Measurements from ENCODE around the gene ACAA2.

The ACAA2 gene

DNA sequence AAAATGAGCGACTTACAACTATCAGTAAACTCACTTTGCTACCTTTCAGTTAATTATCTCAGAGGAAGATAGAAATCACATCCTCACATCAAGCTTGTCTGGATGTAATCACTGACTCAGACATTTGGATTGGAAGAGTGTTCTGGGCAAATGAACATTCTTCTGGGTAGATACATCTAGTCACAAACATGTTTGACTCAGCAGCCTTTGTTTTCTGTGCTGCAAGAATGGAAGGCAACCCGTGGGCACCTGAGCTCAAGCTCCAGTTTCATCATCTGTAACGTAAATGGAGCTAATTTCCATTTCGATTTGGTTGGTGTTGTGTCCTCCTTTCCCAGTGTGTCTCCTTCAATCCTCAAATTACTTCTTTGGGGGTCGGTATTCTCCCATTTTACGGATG, 58.5 kb downstream of the ACAA2 start:
- TF ChIP-seq, protein P1, sequence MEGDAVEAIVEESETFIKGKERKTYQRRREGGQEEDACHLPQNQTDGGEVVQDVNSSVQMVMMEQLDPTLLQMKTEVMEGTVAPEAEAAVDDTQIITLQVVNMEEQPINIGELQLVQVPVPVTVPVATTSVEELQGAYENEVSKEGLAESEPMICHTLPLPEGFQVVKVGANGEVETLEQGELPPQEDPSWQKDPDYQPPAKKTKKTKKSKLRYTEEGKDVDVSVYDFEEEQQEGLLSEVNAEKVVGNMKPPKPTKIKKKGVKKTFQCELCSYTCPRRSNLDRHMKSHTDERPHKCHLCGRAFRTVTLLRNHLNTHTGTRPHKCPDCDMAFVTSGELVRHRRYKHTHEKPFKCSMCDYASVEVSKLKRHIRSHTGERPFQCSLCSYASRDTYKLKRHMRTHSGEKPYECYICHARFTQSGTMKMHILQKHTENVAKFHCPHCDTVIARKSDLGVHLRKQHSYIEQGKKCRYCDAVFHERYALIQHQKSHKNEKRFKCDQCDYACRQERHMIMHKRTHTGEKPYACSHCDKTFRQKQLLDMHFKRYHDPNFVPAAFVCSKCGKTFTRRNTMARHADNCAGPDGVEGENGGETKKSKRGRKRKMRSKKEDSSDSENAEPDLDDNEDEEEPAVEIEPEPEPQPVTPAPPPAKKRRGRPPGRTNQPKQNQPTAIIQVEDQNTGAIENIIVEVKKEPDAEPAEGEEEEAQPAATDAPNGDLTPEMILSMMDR (IDR thresholded peaks at IDR 0.05; ENCODE audit: low read depth, low read length, missing control alignments) = no peak
- in situ Hi-C loops (cut with HindIII; ENCODE audit: low sequenced_read_pairs) = no loop called here
- DNase-seq (ENCODE audit: low read depth) = no peak

DNA sequence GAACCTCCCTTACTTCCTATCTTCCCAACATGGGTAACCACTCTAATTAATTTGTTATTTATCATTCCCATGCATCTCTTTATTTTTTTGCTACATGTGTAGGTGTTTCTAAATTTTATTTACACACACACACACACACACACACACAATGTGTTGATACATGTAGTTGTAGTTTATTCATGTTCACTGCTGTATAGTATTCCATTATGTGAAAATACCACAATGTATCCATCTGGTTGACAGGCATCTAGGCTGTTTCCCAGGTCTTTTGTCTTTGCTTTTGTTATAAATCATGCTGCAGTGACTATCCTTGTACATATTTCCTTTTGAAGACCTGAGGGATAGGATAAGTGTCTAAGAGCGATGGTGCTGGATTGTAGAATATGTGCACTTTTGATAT, 59.7 kb downstream of the ACAA2 start:
- in situ Hi-C loops (cut with HindIII; ENCODE audit: low sequenced_read_pairs) = no loop called here
- TF ChIP-seq, protein P1 (IDR thresholded peaks at IDR 0.05; ENCODE audit: low read depth, low read length, missing control alignments) = no peak
- no peak for DNase-seq (ENCODE audit: low read depth)
- no peak overlapping the region for H3K4me3 ChIP-seq (ENCODE audit: low read depth, low read length)

More for the DNA sequence above, 58.5 kb downstream of the ACAA2 start:
- no peak overlapping the region for H3K4me3 ChIP-seq (ENCODE audit: low read depth, low read length)

DNA sequence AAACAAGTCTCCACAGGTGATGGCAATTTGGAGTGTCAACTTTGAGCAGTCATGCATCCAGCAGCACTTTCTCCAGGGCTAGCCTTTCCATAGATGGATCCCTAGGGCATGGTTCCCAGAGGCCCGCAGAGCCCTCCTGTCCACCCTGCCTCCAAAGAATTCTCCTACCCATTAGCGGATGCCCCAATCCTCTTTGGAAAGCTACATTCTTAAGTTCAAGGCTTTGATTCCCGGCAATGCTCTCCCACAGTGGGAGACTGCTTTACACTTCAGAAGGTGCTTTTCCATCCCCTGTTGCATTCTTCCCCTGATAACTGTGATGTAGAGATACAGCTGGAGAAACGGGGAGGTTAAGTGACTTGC, 61.3 kb downstream of the ACAA2 start:
- DNase-seq (ENCODE audit: low read depth) = no peak
- H3K4me3 ChIP-seq (ENCODE audit: low read depth, low read length) = no peak overlapping the region
- TF ChIP-seq, protein P1 (IDR thresholded peaks at IDR 0.05; ENCODE audit: low read depth, low read length, missing control alignments) = no peak
- in situ Hi-C loops (cut with HindIII; ENCODE audit: low sequenced_read_pairs) = no loop called here

DNA sequence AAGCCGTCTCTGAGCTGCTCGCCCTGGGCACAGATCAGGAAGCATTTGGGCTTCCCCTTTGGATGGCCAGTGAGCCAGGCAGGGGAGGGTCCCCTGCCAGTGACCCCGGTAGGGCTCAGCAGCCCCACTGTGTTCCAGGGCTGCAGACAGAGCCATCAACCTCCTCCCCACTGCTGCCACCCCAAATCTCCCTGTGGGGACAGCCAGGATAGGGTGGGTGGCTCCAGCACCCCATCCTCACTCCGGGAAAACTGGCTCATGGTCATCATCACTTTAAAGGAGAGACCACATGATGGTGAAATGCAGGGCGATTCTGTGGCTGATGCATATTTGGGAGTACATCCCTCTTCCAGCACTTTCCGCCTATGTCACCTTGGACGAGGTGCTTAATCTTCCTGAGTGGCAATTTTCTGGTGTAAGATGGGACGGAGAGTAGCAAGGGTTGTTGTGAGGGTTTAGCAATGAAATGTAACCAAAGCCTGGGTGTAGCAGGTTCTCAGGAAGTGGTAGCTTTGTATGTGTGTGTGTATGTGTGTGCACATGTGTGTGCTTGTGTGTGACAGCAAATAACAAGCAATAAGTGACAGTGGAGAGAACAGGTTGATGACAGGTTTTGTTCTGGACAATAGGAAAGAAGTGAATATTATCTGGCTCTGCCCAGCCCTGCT, 61.8 kb downstream of the ACAA2 start:
- H3K4me3 ChIP-seq (ENCODE audit: low read depth, low read length) = no peak overlapping the region
- DNase-seq (ENCODE audit: low read depth) = no peak
- TF ChIP-seq, protein P1 (IDR thresholded peaks at IDR 0.05; ENCODE audit: low read depth, low read length, missing control alignments) = no peak
- in situ Hi-C loops (cut with HindIII; ENCODE audit: low sequenced_read_pairs) = no loop called here

DNA sequence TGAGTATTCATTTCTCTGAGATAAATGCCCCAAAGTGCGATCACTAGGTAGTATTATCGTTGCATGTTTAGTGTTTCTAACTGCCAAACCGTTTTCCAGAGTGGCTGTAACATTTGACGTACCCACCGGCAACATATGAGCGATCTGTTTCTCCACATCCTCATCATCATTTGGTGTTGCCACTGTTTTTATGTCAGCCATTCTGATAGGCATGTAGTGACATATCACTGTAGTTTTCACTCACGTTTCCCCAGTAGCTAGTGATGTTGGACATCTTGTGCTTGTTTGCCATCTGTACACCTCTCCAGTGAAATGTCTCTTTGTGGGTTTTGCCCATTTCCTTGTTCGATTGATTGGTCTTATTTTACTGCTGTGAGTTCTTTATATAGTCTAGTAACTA, 63.8 kb downstream of the ACAA2 start:
- DNase-seq (ENCODE audit: low read depth) = no peak
- TF ChIP-seq, protein P1 (IDR thresholded peaks at IDR 0.05; ENCODE audit: low read depth, low read length, missing control alignments) = no peak
- H3K4me3 ChIP-seq (ENCODE audit: low read depth, low read length) = no peak overlapping the region
- in situ Hi-C loops (cut with HindIII; ENCODE audit: low sequenced_read_pairs) = no loop called here

DNA sequence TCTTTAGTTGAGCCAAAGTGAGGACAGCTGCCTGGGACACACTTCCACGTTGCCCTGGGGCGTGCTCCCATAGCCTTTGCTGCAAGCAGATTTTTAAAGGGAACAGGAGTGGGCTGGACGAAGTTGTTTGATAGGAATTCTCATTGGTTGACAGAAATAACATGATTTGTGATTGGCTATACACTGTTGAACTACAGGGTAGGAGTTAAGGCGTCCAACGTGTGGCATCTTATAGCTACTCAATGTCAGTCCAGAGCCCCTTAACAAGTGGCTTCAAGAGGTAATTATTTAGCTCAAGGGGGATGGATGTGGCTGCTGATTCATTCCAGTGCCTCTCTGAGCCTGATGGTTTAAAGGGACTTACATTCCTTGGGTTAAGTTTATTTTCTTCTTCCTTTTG, 65.5 kb downstream of the ACAA2 start:
- DNase-seq (ENCODE audit: low read depth) = no peak
- in situ Hi-C loops (cut with HindIII; ENCODE audit: low sequenced_read_pairs) = no loop called here
- TF ChIP-seq, protein P1 (IDR thresholded peaks at IDR 0.05; ENCODE audit: low read depth, low read length, missing control alignments) = no peak
- no peak overlapping the region for H3K4me3 ChIP-seq (ENCODE audit: low read depth, low read length)

Measured in astrocyte of the cerebellum (primary cell).